GM18498 (cell line): Measurements from ENCODE around the gene ARHGAP4.

Experiments used
- ATAC-seq: cut with Tn5 transposase; IDR thresholded peaks from one replicate; pipeline ENCODE4 v1.9.1; 2021; ENCODE audit warnings: mild to moderate bottlenecking, moderate library complexity; ENCODE audit not compliant: unreplicated experiment

The ARHGAP4 gene

GRCh38 chrX:153964105-153964504, 38.0 kb upstream of the ARHGAP4 start:
- ATAC-seq, result no peak

GRCh38 chrX:153963546-153963945, 37.5 kb upstream of the ARHGAP4 start:
- no peak for ATAC-seq

DNA sequence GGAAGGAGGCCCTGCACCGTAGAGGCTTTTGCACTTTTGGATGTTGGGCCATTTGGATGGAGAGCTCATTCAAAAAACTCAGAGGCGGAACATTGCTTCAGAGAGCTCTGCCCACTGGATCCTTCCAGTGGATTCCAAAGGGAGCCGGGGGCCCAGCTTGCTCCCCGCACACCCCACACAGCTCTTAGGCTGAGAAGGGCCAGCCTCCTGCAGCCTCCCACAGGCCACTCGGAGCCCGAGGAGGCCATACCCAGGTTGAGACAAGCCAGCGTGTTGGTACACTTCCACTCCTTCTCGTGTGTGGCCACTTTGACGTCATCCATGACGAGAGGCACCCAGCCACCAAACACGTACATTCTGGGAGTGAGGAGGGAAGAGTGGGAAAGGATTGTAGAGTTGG, 35.2 kb upstream of the ARHGAP4 start:
- no peak for ATAC-seq

- ATAC-seq, result no peak
Observed at GRCh38 chrX:153960786-153961185, 34.7 kb upstream of the ARHGAP4 start.

- ATAC-seq, result no peak
Observed at GRCh38 chrX:153960077-153960476, 34.0 kb upstream of the ARHGAP4 start.

DNA sequence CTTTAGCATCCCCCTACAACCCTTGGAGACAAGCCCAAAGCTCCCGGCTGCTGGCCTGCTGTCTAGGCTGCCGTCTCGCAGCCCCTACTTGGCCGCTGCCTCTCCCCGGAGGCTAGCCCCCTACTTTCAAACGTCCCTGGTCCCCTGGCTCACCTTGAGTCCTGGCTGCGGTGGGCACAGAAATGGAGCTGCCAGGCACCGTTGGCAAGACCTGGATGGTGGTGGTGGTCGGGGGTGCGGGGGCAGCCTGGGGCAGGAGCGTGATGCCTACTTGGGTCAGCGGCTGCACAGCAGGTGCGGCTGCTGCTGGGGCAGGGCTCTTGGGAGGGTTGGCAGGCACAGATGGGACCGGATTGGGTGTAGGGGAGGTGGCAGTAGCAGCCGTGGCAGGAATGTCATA, 33.6 kb upstream of the ARHGAP4 start:
- no peak for ATAC-seq

- no peak for ATAC-seq
Observed at GRCh38 chrX:153958605-153959004, 32.5 kb upstream of the ARHGAP4 start.

DNA sequence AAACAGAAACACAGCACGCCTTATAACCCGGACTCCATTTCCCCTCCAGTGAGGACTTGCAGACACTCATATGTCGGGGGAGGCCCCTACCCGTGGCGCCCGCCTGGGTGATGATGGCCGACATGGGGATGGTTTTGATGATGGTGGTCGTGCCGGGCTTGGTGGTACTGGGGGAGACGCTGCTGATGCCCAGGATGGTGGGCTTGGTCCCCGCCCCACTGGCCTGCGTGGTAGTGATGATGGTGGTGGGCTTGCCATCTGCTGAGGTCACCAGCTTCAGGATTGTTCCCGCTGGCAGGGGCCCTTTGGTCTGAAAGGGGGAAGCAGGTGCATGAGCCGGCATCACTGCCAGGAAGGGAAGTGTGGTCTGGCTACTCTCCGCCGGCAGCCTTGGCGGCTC, 31.2 kb upstream of the ARHGAP4 start:
- no peak for ATAC-seq

GRCh38 chrX:153956044-153956907, 30.2 kb upstream of the ARHGAP4 start:
- no peak for ATAC-seq

DNA sequence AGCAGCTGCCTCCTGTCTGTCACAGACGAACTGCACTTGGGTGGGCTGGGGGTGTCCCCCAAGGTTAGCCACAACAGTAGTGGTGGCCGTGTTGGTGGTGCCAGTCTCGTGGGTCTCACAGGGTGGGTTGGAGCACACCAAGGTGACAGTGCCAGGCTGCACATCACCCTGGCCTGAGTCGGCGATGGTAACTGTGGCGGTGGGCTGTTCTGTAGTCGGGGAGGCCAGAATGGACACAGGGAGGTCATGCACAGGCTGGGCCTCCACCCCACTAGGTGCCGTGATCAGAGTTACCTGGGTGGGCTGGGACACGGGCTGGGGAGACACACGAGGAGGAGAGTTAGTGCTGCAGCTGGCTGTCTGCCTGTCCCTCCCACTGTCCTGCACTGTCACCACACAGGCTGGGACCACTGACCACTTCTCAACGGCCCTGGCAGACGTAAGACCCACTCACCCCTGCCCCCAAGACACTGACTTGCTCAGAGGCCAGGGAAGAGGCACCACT, 29.2 kb upstream of the ARHGAP4 start:
- ATAC-seq, result no peak

DNA sequence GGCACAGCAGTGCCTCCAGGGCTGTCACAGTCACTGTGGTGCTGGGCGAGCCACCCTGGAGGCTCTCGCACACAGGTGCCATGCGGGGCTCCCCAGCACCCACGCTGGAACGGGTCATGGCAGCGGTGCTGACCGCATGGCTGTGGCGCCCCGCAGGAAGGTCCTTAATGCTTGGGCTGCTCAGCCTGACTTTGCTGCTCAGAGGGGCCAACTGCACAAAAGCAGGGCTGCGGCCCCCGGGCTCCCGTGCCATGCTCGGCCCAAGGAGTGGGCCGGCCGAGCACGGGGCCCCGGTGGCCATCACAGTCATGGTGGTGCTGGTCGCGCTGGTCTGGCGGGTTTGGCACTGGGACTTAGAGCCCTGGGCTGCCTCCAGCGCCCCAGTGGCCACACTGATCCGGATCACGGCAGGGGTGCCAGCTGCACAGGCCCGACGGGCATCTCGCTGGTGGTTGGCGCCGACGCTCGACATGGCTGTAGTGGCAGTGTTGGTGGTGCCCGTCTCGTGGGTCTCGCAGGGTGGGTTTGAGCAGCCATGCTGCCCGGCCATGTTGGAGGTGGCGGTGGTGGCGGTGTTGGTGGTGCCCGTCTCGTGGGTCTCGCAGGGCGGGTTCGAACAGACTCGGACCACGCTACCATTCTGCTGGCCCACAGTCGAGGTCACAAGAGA, 28.6 kb upstream of the ARHGAP4 start:
- no peak for ATAC-seq

DNA sequence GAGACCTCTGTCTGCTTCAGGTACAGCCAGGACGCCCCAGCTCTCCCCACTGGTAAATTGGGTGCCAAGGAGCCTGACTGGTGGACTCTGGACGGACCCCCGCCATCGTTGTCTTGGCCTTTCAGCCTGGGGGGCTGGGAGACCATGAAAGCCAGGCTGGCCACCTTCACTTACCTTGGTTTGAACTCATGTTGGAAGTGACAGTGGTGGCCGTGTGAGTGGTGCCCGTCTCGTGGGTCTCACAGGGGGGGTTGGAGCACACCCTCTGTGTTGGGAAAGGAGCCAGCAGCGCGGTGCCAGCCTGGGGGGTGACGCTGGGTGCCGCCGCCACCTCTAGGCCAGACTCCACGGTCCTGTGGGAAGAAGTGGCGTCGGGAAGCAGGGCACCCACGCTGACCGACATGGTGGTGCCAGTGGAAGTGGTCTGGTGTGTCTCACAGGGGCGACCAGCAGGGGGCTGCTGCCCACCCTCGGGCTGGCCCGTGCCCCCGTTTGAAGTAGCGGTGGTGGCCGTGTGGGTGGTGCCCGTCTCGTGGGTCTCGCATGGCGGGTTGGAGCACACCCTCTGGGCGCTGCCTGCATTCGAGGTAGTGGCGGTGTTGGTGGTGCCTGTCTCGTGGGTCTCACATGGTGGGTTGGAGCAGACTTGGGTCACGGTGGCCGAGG, 28.0 kb upstream of the ARHGAP4 start:
- no peak for ATAC-seq

DNA sequence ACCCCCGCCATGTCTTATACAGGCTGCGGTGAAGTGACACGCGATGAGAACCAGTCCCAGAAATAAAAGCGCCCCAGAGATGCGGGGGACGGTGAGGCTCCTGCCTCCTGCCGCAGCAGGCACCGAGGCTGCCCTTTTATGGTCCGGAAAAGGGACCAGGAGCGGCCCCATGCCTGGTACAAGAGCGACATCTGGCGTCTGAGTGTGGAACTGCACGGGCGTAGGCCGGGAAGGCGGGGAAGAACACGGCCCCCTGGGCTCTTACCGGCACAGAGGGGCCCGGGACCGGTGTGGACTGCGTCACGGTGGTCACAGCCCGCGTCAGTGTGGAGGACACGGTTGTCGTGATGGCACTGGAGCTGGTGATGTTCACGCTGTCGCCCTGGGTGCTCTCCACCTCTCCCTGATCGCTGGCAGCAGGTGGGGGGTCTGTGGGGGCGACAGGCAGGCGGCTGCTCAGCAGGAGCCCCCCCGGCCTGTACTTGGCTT, 27.3 kb upstream of the ARHGAP4 start:
- ATAC-seq, result no peak

GRCh38 chrX:153952373-153953026, 26.4 kb upstream of the ARHGAP4 start:
- no peak for ATAC-seq

DNA sequence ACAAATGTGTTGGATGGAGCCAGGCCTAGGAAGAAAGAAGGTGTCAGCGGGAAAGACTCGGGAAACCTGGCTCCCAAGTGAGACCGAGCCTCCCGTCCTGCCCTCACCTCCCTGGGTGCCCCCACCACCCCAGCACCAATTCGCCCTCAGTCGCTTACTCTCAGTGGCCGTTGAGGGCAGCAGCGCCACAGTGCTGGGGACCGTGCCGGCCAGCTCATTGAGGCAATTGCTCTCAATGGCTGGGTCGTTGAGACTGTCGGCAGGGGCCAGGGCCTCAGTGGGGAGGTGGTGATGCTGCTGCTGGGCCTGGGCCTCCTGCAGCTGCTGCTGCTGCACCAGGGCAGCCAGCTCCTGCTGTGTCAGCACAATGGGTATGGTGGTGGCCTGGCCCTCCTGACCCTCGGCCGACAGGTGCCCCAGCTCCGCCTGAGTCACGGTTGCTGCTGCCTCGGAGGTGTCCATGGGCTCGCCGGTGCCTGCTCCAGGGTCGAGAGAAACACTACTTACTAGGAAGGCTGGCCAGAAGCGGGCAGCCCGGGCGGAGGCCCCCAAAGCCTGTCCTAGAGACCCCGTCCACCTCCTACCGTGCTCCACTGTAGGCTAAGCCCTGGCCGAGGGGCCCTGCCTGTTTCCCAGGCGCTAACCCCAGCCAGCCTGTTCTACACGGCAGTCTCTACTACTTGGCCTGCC, 25.8 kb upstream of the ARHGAP4 start:
- ATAC-seq, result no peak

DNA sequence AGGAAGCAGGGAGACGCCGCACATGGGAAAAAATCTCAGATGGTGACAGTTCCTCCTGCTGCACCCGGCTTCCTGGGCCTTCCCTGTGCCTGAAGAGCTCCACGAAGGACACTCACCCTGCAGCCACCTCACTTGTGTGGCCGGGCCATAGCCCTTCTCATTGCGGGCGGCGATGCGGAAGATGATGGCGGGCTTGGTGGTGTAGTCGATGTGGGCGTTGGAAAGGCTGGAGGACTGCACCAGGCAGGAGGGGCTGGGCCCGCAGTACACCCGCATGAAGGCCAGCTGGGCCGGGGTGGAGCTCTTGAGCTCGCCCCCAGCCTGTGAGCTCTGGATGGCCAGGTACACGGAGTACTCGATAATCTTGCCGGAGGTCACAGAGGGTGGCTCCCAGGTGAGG, 24.1 kb upstream of the ARHGAP4 start:
- no peak for ATAC-seq

DNA sequence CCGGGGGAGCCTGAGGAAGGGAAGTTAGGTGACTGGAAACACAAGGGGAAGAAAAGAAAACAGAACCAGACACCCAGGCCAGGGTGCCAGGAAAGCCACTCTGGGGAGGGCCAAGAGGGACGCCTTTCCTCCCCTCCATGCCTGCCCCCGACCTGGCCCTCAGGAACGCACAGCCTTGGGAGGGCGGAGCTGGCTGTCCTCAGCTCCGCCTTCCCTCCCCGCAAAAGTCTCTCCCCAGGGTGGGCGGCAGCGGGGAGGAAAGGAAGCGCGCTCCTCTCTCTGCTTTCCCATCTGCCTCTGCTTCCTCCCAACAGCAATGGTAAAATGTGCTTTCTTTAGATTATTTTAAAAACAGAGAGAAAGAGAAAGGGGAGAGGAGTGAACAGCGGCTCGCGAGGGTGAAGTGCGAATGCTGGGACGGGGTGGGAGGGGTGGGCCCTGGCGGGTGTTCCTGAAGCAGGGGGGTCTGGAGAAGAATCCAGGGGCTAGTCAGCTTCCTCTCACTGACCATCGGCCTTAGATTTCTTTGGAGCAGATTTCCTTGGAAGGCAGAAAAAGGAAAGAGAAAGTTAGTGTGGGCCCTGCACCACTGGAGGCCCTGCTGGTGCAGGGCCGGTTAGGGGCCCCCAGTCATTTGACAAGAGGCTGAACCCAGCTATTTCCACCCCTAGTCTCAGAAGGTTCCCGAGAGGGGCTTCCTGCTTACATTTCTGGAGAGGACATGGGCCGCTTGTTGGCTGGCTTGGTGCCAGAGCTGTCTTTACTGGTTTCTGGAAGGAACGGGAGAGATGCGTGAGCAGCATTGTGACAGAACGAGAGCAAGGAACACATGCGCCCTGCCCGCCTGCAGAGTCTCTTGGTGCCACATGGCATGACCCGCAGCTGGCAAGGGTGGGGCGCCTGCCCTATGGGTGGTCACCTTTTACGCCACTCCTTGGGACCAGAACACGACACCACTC, 23.1 kb upstream of the ARHGAP4 start:
- ATAC-seq, result no peak

DNA sequence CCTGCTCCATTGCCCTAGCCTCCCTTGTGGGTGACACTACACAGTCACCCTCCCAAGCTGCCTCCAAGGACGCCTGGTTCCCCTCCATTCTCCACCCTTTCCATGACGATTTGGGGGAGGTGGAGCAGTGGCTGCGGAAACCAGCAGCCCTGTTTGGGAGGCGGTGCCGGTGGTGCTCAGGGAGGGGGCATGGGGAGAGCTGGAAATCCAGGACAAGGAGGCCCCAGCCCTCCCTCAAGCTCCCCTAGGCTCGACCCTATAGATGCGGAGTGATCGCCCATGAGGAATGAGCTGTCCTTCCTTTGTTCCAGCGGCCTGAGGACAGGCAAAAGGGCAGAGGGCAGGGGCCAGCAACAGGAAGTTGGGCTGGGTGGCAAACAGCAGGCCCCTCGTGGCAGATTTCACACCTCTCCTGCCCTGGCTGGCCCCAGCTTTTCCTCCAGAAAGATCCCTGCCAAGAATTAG, 22.0 kb upstream of the ARHGAP4 start:
- no peak for ATAC-seq
